HG03060 (cell line): ENCODE measurements around the gene AUH.

Experiments used
- ATAC-seq: cut with Tn5 transposase; IDR thresholded peaks from one replicate; pipeline ENCODE4 v1.9.1; 2021; ENCODE audit warnings: low read depth, moderate number of reproducible peaks; ENCODE audit not compliant: unreplicated experiment

AUH gene

DNA sequence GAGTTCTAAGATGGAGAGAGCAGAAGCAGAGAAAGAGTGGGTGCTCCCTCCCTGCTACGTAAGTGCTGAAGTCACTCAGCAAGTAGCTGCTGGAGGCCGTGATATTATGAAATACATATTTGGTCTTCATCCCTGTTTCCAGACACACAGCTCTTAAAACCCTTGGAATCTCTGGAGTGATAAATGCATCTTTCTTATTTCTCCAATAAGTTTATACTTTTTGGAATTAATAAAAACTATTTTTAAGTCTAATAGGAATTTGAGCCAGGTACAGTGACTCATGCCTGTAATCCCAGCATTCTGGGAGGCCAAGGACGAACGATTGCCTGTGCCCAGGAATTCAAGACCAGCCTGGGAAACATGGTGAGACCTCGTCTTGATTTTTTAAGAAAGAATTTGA lies 60.6 kb downstream of the AUH start:
- no peak for ATAC-seq

DNA sequence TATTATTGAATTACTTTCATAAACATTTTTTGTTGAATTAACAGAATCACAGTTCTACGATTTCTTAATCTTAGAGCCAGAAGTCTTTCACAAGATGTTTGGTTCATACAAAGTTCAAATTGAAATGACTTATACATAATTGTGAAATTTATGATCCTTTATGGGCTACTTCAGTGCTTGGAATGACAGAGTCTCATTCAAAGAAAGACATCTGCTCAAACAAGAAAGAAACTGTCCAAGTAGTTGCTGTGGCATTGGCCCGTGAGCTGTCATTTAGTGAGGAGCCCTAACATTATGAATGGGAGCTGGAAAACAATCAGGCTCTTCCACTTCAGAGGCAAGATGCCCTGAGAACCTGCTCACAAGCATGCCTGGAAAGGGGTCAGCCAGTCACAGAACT lies 63.4 kb downstream of the AUH start:
- no peak for ATAC-seq

DNA sequence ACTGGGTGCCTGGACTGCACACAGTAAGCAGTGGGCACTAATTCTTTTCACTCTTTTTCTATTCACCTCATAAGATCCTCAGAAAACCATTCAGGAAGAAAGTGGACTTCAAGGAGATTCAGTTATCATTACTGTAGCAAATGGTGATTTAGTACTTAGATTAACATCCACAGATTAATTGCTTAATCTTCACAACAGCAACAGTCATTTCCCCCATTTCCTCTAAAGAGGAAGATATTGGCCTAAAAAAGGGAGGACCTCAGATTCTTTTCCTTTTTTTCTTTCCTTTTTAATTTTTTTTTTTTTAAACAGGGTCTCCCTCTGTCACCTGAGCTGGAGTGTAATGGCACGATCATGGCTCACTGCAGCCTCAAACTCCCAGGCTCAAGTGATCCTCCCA lies 64.4 kb downstream of the AUH start:
- ATAC-seq, result no peak

DNA sequence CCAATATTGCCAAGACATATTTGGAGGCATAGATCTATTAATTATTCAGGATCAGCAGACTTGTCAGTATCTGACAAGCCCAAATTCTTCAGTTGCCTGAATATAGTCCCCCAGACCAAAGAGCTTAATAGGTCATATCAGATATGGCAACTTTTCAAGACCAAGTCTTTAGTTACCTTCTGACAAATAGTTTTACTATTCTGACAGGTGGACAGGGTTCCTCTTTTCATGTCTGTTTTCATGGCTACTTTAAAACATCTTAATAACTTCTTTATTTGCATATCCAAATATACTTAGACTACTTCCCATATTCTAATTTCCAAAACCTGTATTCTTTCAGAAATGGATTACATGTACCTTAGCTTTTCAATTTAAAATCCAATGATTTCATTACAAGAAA lies 65.4 kb downstream of the AUH start:
- ATAC-seq, result no peak

DNA sequence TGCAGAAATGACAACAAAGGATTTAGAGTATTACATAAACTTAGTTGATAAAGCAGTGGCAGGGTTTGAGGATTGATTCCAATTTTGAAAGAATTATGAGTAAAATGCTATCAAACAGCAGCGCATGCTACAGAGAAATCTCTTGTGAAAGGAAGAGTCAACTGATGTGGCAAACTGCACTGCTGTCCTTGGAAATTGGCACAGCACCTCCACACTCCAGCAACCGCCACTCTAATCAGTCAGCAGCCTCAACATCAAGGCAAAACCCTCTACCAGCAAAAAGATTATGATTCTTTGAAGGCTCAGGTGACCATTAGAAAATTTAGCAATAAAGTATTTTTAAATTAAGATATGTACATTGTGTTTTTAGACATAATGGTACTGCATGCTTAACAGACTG lies 66.4 kb downstream of the AUH start:
- no peak for ATAC-seq

DNA sequence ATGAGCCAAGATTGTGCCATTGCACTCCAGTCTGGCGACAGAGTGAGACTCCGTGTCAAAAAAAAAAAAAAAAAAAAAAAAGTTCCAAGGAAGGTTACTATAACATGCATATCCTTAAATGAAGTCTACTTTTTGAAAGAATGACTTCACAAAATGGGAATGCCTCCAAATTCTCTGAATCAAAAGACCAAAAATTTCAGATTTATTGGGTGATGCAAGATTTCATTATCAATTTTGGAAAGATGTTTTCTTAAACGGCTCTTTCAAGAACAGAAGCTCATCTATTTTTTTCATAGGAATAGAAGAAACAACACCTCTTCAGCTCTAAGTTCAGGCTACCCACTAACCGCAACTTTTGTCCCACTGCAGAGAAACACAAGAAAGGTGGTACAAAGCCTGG lies 69.9 kb downstream of the AUH start:
- ATAC-seq, result no peak

DNA sequence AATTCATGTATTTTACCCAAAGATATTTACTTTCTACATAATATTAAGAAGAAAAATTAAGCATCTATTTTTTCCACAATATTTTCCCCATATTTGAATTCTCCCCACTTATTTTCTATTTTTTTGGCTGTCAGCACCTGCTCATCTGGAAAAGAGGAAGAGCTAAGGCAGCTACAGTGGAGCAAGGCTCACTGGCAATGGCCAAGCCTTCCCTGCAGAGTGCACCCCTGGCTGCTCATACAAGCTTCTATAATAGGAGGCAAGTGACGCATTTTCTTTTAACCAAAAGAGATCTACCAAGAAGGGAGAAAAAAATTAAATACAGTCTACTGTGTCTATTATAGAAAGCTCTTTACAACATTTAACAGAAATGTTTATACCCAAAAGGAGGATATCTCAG lies 72.5 kb downstream of the AUH start:
- ATAC-seq, result no peak

DNA sequence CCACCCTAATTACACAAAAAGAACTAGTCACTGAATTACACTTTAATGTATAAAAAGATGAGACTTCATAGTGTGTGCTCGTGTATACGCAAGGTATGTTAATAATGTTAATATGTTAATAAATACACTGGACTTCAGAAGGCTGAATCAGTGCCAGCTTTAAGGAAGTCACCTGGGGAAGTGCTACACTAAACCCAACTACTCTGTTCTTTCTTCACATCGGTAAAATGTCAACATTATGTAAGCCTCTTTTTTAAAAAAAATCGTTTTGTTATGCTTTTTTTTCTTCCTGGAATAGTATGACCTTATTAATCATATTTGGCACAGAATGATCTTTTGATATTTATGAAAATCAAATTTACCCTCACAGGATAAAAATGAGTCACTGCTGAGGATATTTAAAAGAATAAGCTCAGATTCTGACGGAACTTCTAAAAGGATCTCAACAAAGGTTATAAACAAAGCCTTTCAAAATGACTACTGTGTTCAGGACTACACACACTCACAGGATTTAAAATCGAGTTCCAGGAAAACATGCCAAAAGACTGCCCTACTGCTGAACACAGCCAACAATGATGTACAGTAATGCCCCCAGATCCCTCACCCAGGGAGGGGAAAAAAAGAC lies 75.9 kb downstream of the AUH start:
- no peak for ATAC-seq

DNA sequence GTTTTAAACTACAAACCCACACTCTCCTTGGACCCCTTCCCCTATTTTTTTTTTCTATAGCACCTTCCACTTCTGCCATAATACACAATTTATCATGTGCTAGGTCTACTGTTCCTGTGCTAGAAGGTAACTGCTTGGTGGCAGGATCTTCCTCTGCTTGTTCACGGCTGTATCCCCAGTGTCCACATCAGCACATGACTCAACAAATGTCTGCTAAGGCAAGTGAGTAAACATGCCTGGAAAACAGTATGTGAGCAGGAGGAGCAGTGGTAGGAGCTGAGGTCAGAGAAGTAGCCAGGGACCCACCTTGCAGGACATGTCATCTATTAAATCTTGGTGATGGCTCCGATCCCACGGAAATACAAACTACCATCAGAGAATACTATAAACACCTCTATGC lies 79.4 kb downstream of the AUH start:
- ATAC-seq, result no peak

DNA sequence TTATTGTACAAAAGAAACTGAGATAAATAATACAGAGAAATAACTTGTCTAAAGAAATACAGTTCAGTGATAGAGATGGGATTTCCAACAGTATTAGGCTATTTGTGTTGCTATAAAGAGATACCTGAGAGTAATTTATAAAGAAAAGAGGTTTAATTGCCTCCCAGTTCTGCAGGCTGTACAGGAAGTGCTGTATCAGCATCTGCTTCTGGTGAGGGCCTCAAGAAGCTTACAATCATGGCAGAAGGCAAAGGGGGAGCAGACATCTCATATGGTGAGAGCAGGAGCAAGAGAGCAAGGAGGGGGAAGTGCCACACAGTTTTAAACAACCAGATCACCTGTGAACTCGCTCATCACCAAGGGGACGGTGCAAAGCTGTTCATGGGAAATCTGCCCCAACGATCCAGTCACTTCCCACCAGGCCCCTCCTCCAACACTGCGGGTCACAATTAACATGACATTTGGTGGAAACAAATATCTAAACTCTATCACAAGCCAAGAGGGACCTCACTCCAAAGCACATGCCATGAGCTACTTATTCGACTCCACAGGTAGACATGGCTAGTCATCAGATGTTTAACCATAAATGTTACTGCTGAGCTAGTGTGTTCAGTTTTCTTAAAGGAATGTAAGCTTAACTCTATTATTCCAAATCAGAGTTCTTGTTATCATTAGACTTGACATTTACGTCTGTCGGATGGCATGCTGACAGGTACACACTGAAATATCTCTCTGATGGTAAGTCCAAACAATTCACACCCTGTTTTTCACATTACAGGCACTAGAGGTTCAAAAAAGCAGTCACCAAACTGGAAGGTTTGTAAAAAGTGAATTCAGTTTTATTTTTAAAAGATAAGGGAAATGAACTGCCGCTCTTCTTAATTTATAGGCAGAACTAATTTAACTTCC lies 82.2 kb downstream of the AUH start:
- no peak for ATAC-seq

DNA sequence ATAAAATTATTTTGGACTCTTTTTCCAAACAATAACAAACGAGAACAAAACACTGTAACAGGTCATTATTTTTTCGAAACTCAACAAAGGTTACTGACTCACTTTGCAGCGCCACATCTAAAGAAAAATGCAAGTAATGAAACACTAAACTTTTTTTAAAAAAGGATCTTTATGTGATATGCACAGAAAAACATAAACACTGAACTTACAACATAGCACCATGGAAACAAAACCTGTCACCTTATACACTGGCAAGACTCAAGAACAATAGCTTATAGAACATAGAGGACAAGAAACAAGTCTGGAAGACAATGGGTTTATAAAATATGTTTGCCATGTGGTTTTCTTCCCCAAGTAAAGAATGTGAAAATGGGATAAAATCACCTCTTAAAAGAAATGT lies 85.2 kb downstream of the AUH start:
- ATAC-seq, result no peak

DNA sequence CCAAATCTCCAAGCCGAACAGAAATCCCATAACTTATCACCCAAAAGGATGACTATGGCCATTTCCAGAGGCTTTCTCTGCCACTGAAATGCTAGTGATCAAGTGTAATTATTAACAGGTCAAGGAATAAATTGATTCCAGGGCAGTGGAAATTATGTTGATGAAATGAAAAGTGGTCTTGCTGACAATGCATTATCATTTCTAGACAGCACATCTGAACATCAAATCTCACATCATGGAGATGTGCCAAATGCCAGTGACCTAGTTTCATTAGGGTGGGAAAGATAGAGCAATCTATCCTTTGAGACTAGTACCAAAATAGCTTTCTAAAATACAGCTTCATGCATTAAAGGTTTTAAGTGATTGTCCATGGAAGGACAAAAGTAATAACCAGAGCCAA lies 86.1 kb downstream of the AUH start:
- no peak for ATAC-seq

DNA sequence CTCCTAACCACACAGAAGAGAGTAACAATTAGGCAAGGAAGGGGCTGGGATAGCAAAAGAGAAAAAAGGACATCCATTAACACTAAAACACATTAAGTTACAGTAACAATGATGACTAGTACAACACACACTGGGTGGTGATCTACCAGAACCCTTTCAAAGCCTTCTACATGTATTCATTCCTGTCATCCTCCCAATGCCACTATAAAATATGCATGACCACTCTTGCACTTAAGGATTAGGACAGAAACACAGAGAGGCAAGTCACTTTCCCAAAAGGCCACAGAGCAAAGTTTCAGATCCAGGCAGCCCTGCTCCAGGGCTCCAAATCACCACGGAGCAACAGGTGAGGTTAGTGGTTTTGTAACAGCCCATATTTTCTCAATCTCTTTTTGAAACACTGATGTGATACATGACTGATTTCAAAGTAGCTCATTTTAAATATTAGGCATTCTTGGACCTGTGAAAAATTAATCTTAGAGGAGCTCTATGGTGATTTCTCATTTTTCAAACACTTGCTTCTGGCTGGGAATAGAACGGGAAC lies 86.7 kb downstream of the AUH start:
- ATAC-seq, result no peak

DNA sequence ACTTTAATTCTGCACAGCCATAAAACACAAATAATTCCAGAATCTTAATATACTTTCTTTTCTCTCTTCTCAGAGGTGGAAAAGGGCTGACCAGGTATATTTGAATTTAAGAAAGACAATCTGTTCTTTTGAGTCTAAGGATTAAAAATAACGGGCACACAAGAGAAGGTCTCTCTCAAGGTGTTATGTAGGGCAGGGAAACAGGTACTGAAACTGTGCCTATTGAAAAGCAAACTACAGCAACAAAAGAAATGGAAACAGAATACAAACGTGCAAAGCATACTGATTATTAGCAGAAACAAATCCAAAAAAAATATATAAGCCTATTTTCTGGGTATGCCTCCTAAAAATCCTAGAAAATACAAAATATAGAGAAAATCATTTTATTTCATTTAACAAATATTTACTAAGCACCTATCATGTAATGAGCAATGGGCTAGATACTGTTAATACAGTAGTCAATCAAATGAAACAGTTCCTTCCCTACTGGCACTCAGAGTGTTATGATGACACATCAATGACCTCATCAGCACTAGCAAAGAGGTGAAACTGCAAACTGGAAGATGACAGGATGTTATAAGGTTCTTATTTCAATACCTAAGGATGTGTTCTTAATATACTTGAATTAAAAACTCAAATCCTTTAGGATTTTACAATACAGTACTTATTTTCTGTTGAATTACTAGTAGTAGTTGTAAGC lies 87.7 kb downstream of the AUH start:
- ATAC-seq, result no peak

DNA sequence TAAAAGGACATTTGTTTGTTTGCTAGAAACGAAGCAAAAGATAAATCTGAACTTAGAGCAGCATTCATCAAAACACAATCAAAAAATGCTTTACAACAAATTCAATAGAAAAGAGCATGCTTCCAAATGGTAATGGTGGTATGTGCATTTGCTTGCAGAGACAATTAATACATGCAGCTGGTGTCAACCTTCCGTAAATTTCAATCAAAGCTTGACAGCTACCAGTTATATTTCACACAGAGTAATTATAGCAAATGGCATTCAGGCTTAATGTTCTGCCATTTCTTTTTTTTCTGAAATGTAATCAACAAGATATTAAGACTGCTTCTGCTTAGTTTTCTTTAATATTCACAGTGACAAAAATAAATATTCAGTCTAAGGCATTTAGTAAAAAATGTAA lies 90.6 kb downstream of the AUH start:
- ATAC-seq, result no peak

DNA sequence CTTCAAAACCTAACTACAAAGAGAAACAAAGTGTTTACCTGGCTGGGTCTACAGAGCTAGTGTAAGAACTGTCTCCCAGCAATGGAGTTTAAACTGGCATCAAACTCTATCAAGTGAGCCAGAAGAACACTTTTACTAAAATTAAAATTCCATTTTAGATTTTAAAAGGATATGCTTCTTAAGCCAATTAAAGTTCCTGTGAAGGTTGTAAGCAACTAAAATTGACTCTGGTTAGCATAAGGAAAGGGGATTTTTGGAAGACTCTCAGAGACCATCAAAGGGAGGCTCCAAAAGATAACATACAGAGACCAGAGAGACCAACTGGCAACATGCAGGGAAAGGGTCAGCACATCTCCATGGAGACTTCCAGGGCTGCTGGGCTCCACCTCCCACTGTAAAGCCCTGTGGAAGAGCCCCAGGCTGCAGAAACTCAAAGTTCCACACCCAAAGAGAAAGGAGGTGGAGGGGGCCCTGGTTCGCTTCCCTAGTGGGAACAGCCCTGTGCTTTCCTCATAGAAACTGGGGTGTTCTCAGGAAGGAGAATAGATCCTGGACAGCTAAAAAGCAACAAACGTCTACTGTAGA lies 91.7 kb downstream of the AUH start:
- no peak for ATAC-seq

DNA sequence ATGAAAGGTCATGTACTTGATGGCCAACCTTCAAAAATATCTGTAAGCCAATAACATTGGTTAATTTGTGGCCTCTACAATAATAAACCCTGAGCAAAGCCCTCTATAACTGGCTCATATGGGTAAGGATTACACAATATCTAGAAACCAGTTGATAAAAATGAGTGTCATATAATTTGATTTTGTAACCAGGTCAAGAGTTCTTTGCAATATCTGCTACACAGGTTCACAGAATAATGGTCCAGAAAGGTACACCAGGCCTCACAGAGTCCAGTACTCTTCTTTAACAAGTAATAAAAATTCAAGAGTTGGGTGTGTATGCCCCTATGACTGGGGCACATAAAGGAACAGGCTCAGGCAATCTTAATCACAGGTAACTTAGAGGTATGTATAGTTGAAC lies 95.3 kb downstream of the AUH start:
- no peak for ATAC-seq

DNA sequence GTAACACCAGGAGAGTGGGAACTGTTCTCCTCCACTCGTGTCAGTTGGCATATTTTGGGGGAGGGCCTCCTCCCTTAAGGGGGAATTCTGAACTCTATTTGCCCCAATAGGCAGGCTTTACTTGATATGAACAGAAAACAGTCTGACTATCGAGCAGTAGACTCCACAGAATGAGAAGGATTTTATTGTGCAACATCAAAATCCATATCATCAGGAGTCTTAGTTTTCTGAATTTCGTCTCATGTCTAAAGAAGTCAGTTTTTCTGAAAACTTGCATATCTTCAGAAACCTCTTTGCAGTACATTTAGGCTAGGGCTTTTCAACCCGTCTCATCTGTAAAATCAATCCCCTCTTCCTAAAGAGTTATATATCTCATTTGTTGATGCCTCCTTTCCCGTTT lies 96.2 kb downstream of the AUH start:
- ATAC-seq, result no peak

DNA sequence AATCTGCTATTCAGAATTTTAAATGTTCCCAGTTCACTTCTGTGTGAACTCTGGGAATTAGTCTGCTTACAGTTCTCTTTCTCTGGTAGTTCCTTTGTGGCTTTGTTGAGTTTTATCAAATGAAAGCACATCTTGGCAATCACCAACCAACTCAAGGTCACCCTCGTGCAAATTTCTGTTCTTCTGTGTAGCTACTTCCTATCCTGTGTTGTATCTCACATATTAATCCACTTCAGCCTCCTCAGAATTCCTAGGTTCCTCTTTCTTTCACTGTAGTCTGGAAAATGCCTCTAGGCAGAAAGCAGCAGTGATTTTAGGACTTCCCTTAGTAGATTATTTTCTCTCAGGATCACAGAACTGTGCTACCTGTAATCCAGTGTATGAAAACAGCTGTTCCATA lies 100.3 kb downstream of the AUH start:
- ATAC-seq, result no peak

DNA sequence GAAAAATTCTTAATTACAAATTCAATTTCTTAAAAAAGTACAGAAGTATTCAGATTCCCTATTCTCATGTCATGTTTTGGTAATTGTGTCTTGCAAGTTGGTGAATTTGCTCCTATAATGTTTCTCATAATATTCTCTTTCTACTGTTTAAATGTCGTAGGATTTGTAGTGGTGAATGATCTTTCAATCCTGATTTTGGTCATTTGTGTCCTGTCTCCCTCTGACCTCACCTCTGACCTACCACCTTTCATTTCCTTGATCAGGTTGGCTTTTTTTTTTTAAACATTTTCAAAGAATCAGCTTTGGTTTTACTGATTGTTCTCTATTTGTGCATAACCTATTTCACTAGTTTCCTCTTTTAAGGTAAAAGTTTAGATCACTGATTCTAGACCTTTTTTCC lies 102.6 kb downstream of the AUH start:
- no peak for ATAC-seq

DNA sequence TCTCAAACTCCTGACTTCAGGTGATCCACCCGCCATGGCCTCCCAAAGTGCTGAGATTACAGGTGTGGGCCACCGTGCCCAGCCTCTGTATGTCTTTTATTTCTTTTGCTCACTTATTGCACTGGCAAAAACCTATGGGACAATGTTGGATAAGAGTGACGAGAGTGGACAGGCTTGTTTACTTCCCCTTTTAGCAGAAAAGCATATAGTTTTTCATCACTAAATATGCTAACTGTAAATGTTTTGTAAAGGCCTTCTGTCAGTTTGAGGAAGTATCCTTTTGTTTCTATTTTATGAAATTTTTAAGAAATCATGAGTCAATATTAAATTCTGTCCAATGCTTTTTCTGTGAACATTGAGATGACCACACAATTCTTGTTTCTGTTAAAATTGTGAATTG lies 103.3 kb downstream of the AUH start:
- ATAC-seq, result no peak
